Liver (tissue), 9 donors: ENCODE measurements around the gene UBTD2. TPM values are rescaled to one million over a fixed set of nuclear protein-coding genes. Genes with fewer than 3 reads are reported as not detected.
"Not testable (repeated sequence)": the region's sequence is repeated elsewhere in the genome, so short reads cannot be mapped to it uniquely, and the experiment has no call there.

ENCODE experiments used
- DNase-seq: peaks from one replicate; pipeline ENCODE4 v3.0.0-alpha.2; 2017; ENCODE audit warnings: low spot score
- H3K27ac ChIP-seq, 2 donors: one replicate each; pipeline ENCODE4 v1.7.0; 2013; ENCODE audit warnings: inconsistent platforms in 2 of 2, low read length in 2 of 2, control low read depth in 1 of 2, low read depth in 1 of 2, mild to moderate bottlenecking in 1 of 2
- H3K27me3 ChIP-seq, 4 donors: one replicate each; pipeline versions ENCODE4 v1.6.1 to v1.7.0; 2013; ENCODE audit warnings: low read length in 3 of 4, inconsistent platforms in 1 of 4, mild to moderate bottlenecking in 1 of 4, moderate library complexity in 1 of 4; ENCODE audit not compliant: control insufficient read depth in 4 of 4, insufficient read depth in 4 of 4
- H3K36me3 ChIP-seq, 4 donors: one replicate each; pipeline versions ENCODE4 v1.6.1 to v1.7.0; 2013; ENCODE audit warnings: low read length in 3 of 4, mild to moderate bottlenecking in 3 of 4, low read depth in 1 of 4, moderate library complexity in 1 of 4; ENCODE audit not compliant: control insufficient read depth in 4 of 4, insufficient read depth in 3 of 4
- H3K4me1 ChIP-seq, 4 donors: one replicate each; pipeline versions ENCODE4 v1.6.1 to v1.7.0; 2013; ENCODE audit warnings: low read length in 3 of 4, mild to moderate bottlenecking in 3 of 4, moderate library complexity in 1 of 4; ENCODE audit not compliant: control insufficient read depth in 4 of 4, insufficient read depth in 4 of 4
- H3K4me3 ChIP-seq, 3 donors: one replicate each; pipeline versions ENCODE4 v1.6.1 to v1.7.0; 2013; ENCODE audit warnings: low read length in 3 of 3, control low read depth in 1 of 3, low read depth in 1 of 3, mild to moderate bottlenecking in 1 of 3
- H3K9ac ChIP-seq, 2 donors: one replicate each; pipeline ENCODE4 v1.7.0; 2013; ENCODE audit warnings: low read length in 2 of 2, mild to moderate bottlenecking in 2 of 2, moderate library complexity in 2 of 2, control low read depth in 1 of 2, low read depth in 1 of 2
- H3K9me3 ChIP-seq, 4 donors: one replicate each; pipeline versions ENCODE4 v1.6.1 to v1.7.0; 2013; ENCODE audit warnings: low read length in 3 of 4; ENCODE audit not compliant: control insufficient read depth in 4 of 4
- ATF3 ChIP-seq: IDR thresholded peaks from 2 replicates; pipeline ENCODE4 v1.6.1; 2016; ENCODE audit warnings: antibody characterized with exemption
- FOXA2 ChIP-seq: IDR thresholded peaks from 2 replicates; pipeline ENCODE4 v1.6.1; 2016; ENCODE audit warnings: antibody characterized with exemption
- GABPA ChIP-seq, 2 donors: IDR thresholded peaks in 1 of 2; conservative IDR thresholded peaks in 1 of 2; 2 replicates each; pipeline ENCODE4 v1.6.1; 2016; ENCODE audit warnings: antibody characterized with exemption in 2 of 2, mild to moderate bottlenecking in 1 of 2, moderate library complexity in 1 of 2
- HNF4A ChIP-seq, 2 donors: conservative IDR thresholded peaks; 2 replicates each; pipeline ENCODE4 v1.6.1; 2016; ENCODE audit warnings: antibody characterized with exemption in 2 of 2, mild to moderate bottlenecking in 2 of 2
- HNF4G ChIP-seq: IDR thresholded peaks from 2 replicates; pipeline ENCODE4 v1.6.1; 2016; ENCODE audit warnings: antibody characterized with exemption
- JUND ChIP-seq, 2 donors: IDR thresholded peaks; 2 replicates each; pipeline ENCODE4 v1.6.1; 2016; ENCODE audit warnings: antibody characterized with exemption in 2 of 2
- MAX ChIP-seq: IDR thresholded peaks from 2 replicates; pipeline ENCODE4 v1.6.1; 2016; ENCODE audit warnings: antibody characterized with exemption
- REST ChIP-seq: IDR thresholded peaks from 2 replicates; pipeline ENCODE4 v1.6.1; 2016; ENCODE audit warnings: antibody characterized with exemption, mild to moderate bottlenecking
- RXRA ChIP-seq, 2 donors: IDR thresholded peaks; 2 replicates each; pipeline ENCODE4 v1.6.1; 2017 to 2018; ENCODE audit warnings: antibody characterized with exemption in 2 of 2, mild to moderate bottlenecking in 1 of 2
- SP1 ChIP-seq: IDR thresholded peaks from 2 replicates; pipeline ENCODE4 v1.6.1; 2018; ENCODE audit warnings: antibody characterized with exemption, mild to moderate bottlenecking
- TAF1 ChIP-seq: conservative IDR thresholded peaks from 2 replicates; pipeline ENCODE4 v1.6.1; 2016; ENCODE audit warnings: antibody characterized with exemption, mild to moderate bottlenecking
- YY1 ChIP-seq: IDR thresholded peaks from 2 replicates; pipeline ENCODE4 v1.6.1; 2016; ENCODE audit warnings: antibody characterized with exemption, mild to moderate bottlenecking
- ZBTB33 ChIP-seq: IDR thresholded peaks from 2 replicates; pipeline ENCODE4 v1.6.1; 2016; ENCODE audit warnings: antibody characterized with exemption
- WGBS: extraction: QIAGEN DNeasy Blood & Tissue Kit; methylation state at CpG from one replicate; pipeline ENCODE4 v1.1.7; 2013; 5-methylcytosine and 5-hydroxymethylcytosine counted together
- polyA plus RNA-seq, 2 donors: library from polyadenylated mRNA; stranded (reverse) in 1 of 2; unstranded in 1 of 2; fragments of 200-250 nt in 1 of 2; fragments of >200 nt in 1 of 2; fragmentation: Nextera tagmentation in 1 of 2; extraction: Ambion mirVana in 1 of 2; gene quantifications; one replicate each; pipeline versions ENCODE4 v1.2.1 to v1.2.3, GENCODE V29; 2013 to 2015
- total RNA-seq, 2 donors: library from RNA; depleted of rRNA; stranded (reverse); fragments of >200 nt; gene quantifications; one replicate each; pipeline ENCODE4 v1.2.3, GENCODE V29; 2014
- donor health status: healthy.
- donor health status: healthy.
- donor health status: healthy.
- donor health status: healthy.
- donor health status: healthy.

UBTD2 gene
- total and polyA plus RNA-seq, 4 donors: 4.4 to 8.3 (median 6.6) TPM

GRCh38 chr5:172288465-172288864 lies 4.9 kb upstream of the UBTD2 start:
- Histone ChIP-seq H3K4me1 (peaks cover 0 to 10% (median 8%) of the 10 kb centered on the region in 4 donors), H3K9ac (no peak overlapping the region), H3K9me3 (no peaks in the 10 kb centered on the region), H3K27me3 (no peaks in the 10 kb centered on the region), H3K4me3 (no peak overlapping the region), H3K27ac (no peak overlapping the region), H3K36me3 (no peaks in the 10 kb centered on the region)
- TF ChIP-seq ATF3: no peak
- no peak for TF ChIP-seq FOXA2
- no peak for TF ChIP-seq SP1
- TF ChIP-seq HNF4G: no peak
- TF ChIP-seq JUND (IDR thresholded peaks at IDR 0.05): no peak
- no peak for TF ChIP-seq RXRA (IDR thresholded peaks at IDR 0.05)
- TF ChIP-seq YY1: no peak
- no peak for TF ChIP-seq HNF4A (conservative IDR thresholded peaks at IDR 0.05)
- no peak for TF ChIP-seq ZBTB33
- no peak for TF ChIP-seq REST
- TF ChIP-seq MAX: no peak
- no peak for TF ChIP-seq TAF1
- no peak for TF ChIP-seq GABPA (IDR thresholded peaks at IDR 0.05 in 1 of 2, conservative IDR thresholded peaks at IDR 0.05 in 1 of 2)
- 96% methylated on average over 4 of the region's 4 CpGs for WGBS
- no peak for DNase-seq

- not testable (repeated sequence) for H3K36me3 ChIP-seq, DNase-seq, H3K27ac ChIP-seq, H3K9me3 ChIP-seq, H3K4me3 ChIP-seq, H3K9ac ChIP-seq, H3K27me3 ChIP-seq
- WGBS: 78% methylated on average over 3 of the region's 3 CpGs
- H3K4me1 ChIP-seq: peaks cover 0 to 11% (median 11%) of the 10 kb centered on the region in 4 donors
Measured at GRCh38 chr5:172287140-172287539, 3.6 kb upstream of the UBTD2 start.
